ENCODE data around the gene COMTD1. TPM values are rescaled to one million over a fixed set of nuclear protein-coding genes. Genes with fewer than 3 reads are reported as not detected.

COMTD1 gene
- total and polyA plus RNA-seq, 10 of the 15 experiments (the other 5 are each of a cell fraction or from before 2014, with no cell fraction given), result 0.39 to 64.3 (median 26.0) TPM

- Histone ChIP-seq H3K4me1 (ENCODE audit: control insufficient read depth, insufficient read depth, low read length) (peaks cover 11% of the 10 kb centered on the region), H3K79me2 (ENCODE audit: control insufficient read depth, insufficient read depth, low read length) (peaks cover 12% of the 10 kb centered on the region), H3K9me3 (replicated peaks; ENCODE audit: control insufficient read depth, insufficient read depth, low read length) (no peaks in the 10 kb centered on the region), H3K4me3 (peak overlapping the region; percentile 86), H3K36me3 (ENCODE audit: control insufficient read depth in 2 of 2, insufficient read depth in 2 of 2, low read length in 1 of 2) (peaks cover 16 to 22% of the 10 kb centered on the region in 2 experiments), H3K9ac (ENCODE audit: control insufficient read depth, insufficient read depth, low read length) (peak overlapping the region; percentile 85), H3K27ac (ENCODE audit: control insufficient read depth, insufficient read depth) (peak overlapping the region; percentile 77), H2AFZ (ENCODE audit: control insufficient read depth, low read depth, low read length) (peak overlapping the region; percentile 89), H3K27me3 (replicated peaks in 1 of 2; ENCODE audit: control insufficient read depth in 2 of 2, insufficient read depth in 2 of 2, low read length in 1 of 2) (no peaks in the 10 kb centered on the region), H3K4me2 (ENCODE audit: control insufficient read depth, insufficient read depth) (peak overlapping the region; percentile 99), H4K20me1 (ENCODE audit: control insufficient read depth, insufficient read depth) (no peaks in the 10 kb centered on the region)
- RAD21 ChIA-PET (ENCODE audit: unreplicated experiment), result interaction anchor here (0.9 to 3.4 kb wide), 9 partner anchors 47 to 1044 kb away, joined by 3 to 52 read pairs (median 4); partner anchors contain the start of gene SAMD8
- SMC1A ChIA-PET (ENCODE audit: uncharacterized antibody, unreplicated experiment), result interaction anchor here (0.9 to 2.7 kb wide), 5 partner anchors 24 to 1070 kb away, joined by 3 to 13 read pairs (median 3); partner anchors contain the start of gene VDAC2
- BruUV-seq (replicated peaks), result no TSS peak
- in situ Hi-C loops (cut with MboI) (loop anchor here (5.0 to 10.0 kb wide), 3 partner anchors 122 to 1349 kb away; partner anchors contain the start of gene SAMD8), intact Hi-C loops (cut with micrococcal nuclease; ENCODE audit: unreplicated experiment) (loop anchor here (5.0 kb wide), 1 partner anchor 1347 kb away; no protein-coding TSS in a partner anchor)
- 2% methylated on average over 36 of the region's 48 CpGs for WGBS (ENCODE audit: insufficient coverage, insufficient replicate concordance, low lambda C conversion rate, missing lambda C conversion rate)
- CTCF ChIA-PET, result interaction anchor here (0.6 to 14.5 kb wide), 15 partner anchors 10 to 1057 kb away, joined by 3 to 207 read pairs (median 5); partner anchors contain the start of gene VDAC2
- peak; percentile 78 for DNase-seq (ENCODE audit: low read depth, low spot score)
- FAIRE-seq, result peak; percentile 23
- ATAC-seq, result peak; percentile 80
- POLR2A ChIA-PET, result interaction anchor here (0.6 to 2.5 kb wide), 6 partner anchors 22 to 608 kb away, joined by 3 to 26 read pairs (median 4); partner anchors contain the start of gene VDAC2
- TF ChIP-seq ZBTB33 (IDR thresholded peaks at IDR 0.05) (no peak), ZNF24 (IDR thresholded peaks at IDR 0.05) (no peak), HDGF (IDR thresholded peaks at IDR 0.05) (peak; percentile 94), FOS (IDR thresholded peaks at IDR 0.05; ENCODE audit: borderline replicate concordance, extremely low read depth, insufficient read length) (no peak), SMARCA5 (IDR thresholded peaks at IDR 0.05) (no peak), POLR2A (IDR thresholded peaks at IDR 0.05; ENCODE audit: low read depth, low read length) (peak; percentile 72), SMAD1 (IDR thresholded peaks at IDR 0.05; ENCODE audit: low read depth, partially characterized antibody) (no peak), ASH2L (IDR thresholded peaks at IDR 0.05; ENCODE audit: borderline replicate concordance, low read depth) (no peak), NBN (IDR thresholded peaks at IDR 0.05) (peak; percentile 54; the same call in 1 of the 2 replicates), MTA2 (IDR thresholded peaks at IDR 0.05; ENCODE audit: low read depth) (no peak), CREM (IDR thresholded peaks at IDR 0.05; ENCODE audit: low read depth) (0 out of 2 replicates have a peak, but pooled peaks have one; percentile 11), ZNF384 (IDR thresholded peaks at IDR 0.05; ENCODE audit: borderline replicate concordance, low read depth, low read length) (no peak), KLF5 (IDR thresholded peaks at IDR 0.05; ENCODE audit: partially characterized antibody) (peak; percentile 25), GATAD2B (conservative IDR thresholded peaks at IDR 0.05; ENCODE audit: low read depth) (no peak), CHD2 (IDR thresholded peaks at IDR 0.05; ENCODE audit: borderline replicate concordance, low read depth, low read length) (no peak), HDAC6 (IDR thresholded peaks at IDR 0.05; ENCODE audit: unreplicated experiment) (no peak), WRNIP1 (IDR thresholded peaks at IDR 0.05; ENCODE audit: borderline replicate concordance, low read depth, low read length) (no peak), SP1 (IDR thresholded peaks at IDR 0.05; ENCODE audit: low read depth, low read length) (no peak), ZNF274 (IDR thresholded peaks at IDR 0.05; ENCODE audit: insufficient read depth, insufficient read length) (no peak), RBBP5 (conservative IDR thresholded peaks at IDR 0.05) (no peak), POU2F2 (IDR thresholded peaks at IDR 0.05; ENCODE audit: borderline replicate concordance, low read depth, low read length) (no peak; the same call in 2 of the 3 replicates)
Observed at GRCh38 chr10:75234017-75234682, 1.6 kb downstream of the COMTD1 start.

Data from GM12878 (cell line).